IPS-NIHi11 (cell line): Measurements from ENCODE around the gene CTSH.
"Not testable (repeated sequence)": the region's sequence is repeated elsewhere in the genome, so short reads cannot be mapped to it uniquely, and the experiment has no call there.

ENCODE experiments used
- DNase-seq: peaks from one replicate; pipeline ENCODE4 v3.0.0; 2012; ENCODE audit warnings: mixed read lengths, low spot score

The CTSH gene

DNA sequence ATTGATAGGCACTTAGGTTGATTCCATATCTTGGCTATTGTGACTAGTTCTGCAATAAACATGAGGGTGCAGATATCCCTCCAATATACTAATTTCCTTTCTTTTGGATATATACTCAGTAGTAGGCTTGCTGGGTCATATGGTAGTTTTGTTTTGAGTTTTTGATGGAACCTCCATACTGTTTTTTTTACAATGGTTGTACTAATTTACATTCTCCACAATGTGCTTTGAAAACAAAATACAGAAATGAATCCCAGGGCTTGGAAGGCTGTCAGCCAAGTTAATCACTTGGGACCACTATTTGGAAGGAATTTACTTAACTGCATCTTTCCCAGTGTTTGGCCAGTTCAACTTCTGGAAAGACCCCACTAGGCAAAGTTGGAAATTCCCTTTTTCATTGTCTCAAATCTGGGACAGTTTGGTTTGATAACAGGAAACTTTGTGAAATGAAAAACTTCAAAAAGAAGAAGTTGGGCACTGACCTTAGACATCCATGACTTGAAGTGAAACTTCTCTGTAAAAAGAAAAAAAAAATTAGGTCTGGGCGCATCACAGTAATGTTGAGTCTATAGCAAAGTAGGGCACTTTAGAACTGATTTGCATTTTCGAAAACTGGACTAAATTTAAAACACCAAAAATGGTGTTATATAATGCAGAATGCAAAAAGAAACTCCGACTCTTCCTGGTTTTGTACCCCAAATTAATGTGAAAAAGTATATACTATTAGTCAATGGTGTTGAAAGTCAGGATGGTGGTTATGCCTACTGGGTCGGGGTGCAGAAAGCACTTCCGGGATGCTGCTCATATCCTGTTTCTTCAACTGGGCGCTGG lies 6.0 kb downstream of the CTSH start:
- DNase-seq: no peak

GRCh38 chr15:78937132-78937739 lies 7.6 kb downstream of the CTSH start:
- no peak for DNase-seq

- no peak for DNase-seq
Observed at GRCh38 chr15:78934655-78935023, 10.2 kb downstream of the CTSH start.

GRCh38 chr15:78933823-78934654 lies 10.8 kb downstream of the CTSH start:
- DNase-seq: no peak

GRCh38 chr15:78933187-78933822 lies 11.5 kb downstream of the CTSH start:
- DNase-seq: no peak

DNA sequence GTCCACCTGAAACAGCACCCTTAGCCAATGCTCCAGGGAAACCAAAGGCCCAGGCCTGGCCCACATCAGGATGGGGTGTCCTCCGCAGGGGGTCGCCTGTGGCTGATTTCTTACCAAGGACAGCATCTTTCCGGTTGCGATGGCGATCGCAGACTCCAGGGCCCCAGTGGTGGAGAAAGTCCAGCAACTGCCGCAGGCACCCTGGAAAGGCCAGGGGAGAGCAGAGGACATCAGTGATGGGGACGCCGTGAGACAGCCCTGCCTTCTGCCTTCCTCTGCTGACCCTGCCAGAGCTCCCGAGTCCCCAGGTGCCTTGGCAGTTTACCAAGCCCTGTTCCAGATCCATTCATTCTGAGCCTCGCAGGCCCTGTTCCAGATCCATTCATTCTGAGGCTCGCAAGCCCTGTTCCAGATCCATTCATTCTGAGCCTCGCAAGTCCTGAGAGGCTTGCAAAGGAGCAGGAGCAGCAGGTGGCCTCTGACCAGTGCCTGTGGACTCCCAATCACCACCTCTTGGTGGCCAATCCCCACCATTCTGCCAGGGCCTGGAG lies 12.5 kb downstream of the CTSH start:
- no peak for DNase-seq

DNA sequence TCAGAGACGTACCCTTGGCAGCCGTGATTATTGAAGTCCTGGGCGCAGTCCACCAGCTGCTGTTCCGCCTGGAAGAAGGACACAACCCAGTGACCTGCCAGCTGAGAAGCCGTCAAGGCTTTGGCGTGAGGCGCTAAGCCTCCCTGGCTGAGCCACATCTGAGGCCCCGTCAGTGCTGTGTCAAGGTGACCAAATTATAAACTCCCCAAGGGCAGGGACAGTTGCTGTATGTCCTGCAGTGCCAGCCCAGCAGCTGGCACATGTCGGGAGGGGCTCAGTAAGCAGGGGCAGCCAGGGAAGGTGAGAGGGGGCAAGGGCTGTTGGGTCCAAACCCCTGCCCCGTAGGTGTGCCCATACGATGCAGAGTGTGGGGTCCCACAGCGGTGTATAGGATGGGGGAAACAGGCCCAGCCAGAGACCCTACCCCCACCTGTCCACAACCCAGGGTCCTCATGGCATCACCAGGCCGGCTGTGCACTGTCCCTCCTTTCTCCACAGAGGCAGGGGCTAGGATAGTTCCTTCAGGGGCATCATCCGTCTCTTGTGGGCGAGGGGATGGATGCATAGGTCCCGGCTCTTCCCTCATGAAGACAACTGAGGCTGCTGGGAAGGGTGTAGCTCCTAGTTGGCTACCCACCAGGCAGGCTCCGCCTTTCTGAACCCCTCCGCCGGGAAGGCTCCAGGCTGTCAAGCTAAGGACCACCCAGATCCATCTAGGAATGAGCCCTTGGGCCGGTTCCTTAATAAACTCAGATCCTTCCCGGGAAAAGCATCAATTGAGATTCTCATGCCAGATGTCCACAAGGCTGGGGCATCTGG lies 13.2 kb downstream of the CTSH start:
- no peak for DNase-seq

GRCh38 chr15:78930577-78931388 lies 14.1 kb downstream of the CTSH start:
- DNase-seq: no peak

DNA sequence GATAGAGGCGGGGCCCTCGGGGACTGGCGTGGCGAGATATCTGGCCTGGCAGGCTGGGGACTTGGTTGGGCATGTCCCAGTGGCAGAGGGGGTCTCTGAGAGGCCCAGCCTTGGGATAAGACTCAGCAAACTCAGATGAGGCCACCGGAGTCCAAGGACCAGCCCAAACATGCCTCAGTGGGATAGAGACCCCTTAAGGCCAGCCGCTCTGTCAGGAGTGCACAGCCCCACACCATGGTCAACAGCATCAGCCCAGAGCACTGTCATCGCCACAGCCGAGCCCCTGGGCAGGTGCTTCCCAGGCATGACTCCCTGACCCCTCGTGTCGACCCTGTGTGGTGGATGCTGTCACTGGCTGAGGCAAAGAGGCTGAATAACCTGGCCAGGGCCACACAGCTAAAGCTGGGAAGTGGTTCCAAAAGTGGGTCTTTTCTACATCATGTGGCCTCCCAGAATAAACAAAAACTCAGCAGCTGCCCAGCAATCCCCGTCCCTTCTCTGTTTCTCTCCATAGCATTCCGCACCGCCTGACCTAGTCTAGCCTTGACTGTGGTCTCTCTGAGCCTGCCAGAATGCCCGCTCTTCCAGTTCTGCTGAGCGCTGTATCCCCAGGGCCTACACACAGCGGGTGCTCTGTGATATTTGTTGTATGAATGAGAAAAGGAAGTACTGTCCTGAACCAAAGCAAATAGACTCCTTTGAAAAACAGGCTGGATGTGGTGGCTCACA lies 15.1 kb downstream of the CTSH start:
- no peak for DNase-seq

- DNase-seq: no peak
Observed at GRCh38 chr15:78928616-78929093, 16.2 kb downstream of the CTSH start.

- DNase-seq: not testable (repeated sequence)
Observed at GRCh38 chr15:78928176-78928575, 16.7 kb downstream of the CTSH start.

- DNase-seq: no peak
Observed at GRCh38 chr15:78927077-78927790, 17.6 kb downstream of the CTSH start.

DNA sequence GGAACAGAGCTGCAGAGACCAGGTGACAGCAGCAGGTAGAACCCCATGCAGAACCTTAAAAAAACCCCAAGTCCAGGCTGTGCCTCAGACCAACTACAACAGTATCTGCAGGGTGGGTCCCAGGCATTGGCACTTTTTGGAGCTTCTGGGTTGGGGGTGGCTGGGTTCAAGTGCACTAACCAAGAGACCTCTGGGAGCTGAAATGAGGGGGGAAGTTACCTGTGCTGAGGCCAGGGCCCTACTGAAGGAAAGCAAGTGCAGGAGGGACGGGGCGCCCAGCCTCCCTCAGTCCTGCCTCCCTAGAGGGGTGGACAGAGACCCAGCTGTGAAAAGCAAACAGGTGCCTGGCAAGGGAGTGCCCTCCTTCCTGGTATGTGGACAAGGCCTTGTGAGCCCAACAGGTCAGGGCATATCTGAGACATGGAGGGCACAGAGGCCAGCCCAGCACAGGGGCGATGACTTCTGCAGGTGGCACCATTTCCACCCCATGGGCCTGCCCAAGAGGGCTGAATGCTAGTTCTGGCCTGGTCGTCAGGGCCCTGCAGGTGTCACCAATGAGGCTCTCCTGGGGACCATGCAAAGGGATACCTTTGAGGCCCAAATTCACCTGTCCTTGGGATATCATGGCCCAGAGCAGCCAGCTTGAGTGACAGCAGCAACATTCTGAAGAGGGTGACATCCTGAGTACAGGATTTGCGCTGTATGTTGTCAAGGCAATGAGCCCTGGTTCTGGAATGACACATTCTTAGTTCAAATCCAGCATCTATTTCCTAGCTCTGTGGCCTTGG lies 18.7 kb downstream of the CTSH start:
- no peak for DNase-seq

DNA sequence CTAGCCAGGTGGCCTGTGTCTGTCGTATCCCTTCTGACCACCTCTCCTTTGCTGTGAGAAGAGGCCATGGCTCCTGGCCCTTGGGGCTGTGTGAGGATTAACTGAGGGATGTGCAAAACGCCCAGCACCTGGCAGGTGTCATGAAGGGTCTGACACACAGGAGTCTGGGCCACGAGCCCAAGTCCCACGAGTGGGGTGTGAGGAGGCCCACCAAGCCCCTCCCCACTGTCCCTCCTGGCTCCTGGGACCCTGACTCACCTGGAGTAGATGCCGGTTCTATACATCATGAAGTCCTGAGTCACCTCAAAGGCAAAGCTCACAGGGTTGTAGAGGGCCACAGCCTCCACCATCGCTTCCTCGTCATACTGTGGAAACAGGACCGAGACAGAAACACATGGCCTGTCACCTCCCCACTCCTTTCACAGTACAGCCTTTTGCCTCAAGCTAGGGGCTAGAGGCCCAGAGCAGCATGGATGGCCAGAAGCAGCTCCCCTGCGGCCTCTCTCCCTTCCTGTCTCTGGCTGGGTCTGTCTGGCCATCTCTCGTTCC lies 19.7 kb downstream of the CTSH start:
- no peak for DNase-seq

DNA sequence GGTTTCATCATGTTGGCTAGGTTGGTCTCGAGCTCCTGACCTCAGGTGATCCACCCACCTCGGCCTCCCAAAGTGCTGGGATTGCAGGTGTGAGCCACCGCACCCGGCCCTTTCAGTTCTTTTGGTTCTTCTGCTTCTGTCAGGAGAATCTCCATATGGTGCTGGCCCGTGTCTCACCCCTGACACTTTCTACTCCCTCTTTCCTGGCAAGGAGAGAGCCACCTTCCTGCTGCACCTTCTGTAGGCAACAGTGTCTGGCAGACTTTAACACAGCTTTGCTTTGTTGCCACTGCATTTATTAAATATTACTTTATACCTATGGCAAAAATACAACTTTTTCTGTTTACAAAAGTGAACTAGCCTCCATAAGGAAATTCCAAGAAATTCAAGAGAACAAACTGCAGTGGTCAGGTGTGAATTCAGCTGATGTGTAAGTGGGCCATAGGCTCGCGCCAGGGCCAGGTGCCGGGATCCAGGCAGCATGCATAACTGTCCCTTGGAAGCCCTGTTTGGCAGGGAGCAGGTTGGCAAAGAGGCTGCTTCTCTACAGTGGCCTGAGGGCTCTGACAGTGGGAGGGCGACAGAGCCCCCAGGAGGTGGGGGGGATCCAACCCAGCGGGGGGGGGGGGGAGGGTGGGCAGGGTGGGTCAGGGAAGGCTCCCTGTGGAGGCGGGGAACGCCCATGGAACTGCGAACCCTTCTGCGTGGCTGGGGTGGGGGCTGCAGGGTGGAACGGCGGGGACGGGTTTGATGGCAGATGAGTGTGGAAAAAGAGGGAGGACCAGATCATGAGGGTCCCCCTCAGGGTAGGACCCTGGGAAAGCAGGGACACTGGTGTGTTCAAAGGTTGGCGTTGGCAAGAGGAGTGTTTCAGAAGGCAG lies 21.1 kb downstream of the CTSH start:
- no peak for DNase-seq

GRCh38 chr15:78923015-78923414 lies 21.8 kb downstream of the CTSH start:
- no peak for DNase-seq

DNA sequence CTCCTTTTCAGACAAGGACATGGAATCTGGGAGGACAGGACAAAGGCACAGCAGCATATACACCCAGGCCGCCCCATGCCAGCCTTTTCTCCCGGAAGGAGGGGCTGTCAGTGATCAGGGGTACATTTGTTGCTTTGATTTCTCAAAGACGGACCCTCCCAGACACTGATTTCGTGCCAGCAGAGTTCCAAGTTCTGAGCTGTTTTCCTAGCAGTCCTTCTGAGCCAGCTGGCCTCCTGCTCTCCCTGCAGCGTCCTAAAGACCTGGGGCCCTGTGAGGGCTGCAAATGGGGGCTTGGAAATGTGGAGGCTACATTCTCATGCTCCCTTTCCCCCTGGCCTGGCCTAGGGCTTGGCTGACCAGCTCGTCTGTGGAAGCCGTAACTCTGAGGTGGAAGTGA lies 22.3 kb downstream of the CTSH start:
- DNase-seq: no peak
